Measurements from ENCODE around the gene DTHD1.
A peak's percentile ranks its signal among the peaks of the same experiment; 100 is the strongest.

DTHD1 gene

GRCh38 chr4:36323816-36324419 lies 42.5 kb downstream of the DTHD1 start:
- DNase-seq (ENCODE audit: extremely low spot score) = no peak
- no peak for TF ChIP-seq CTCF (IDR thresholded peaks at IDR 0.05; ENCODE audit: control extremely low read depth, extremely low read depth, low read depth, missing control alignments)
- CTCF ChIA-PET = interaction anchor here (1.8 kb wide), 1 partner anchor 96 kb away, joined by 5 read pairs; no protein-coding TSS in a partner anchor
- POLR2A ChIA-PET = no interaction called here

GRCh38 chr4:36324808-36325207 lies 43.4 kb downstream of the DTHD1 start:
- POLR2A ChIA-PET = interaction anchor here (0.9 kb wide), 1 partner anchor 8 kb away, joined by 3 read pairs; no protein-coding TSS in a partner anchor
- CTCF ChIA-PET = interaction anchor here (0.7 to 1.8 kb wide), 12 partner anchors 9 to 97 kb away, joined by 3 to 11 read pairs (median 4); no protein-coding TSS in a partner anchor
- TF ChIP-seq CTCF (IDR thresholded peaks at IDR 0.05; ENCODE audit: control extremely low read depth, extremely low read depth, low read depth, missing control alignments) = no peak
- no peak for DNase-seq (ENCODE audit: extremely low spot score)

- peak; percentile 37 for DNase-seq (ENCODE audit: extremely low spot score)
- ChIA-PET POLR2A (interaction anchor here (0.9 kb wide), 1 partner anchor 7 kb away, joined by 3 read pairs; no protein-coding TSS in a partner anchor), CTCF (interaction anchor here (0.7 to 1.8 kb wide), 13 partner anchors 8 to 98 kb away, joined by 3 to 11 read pairs (median 3); no protein-coding TSS in a partner anchor)
- TF ChIP-seq CTCF (IDR thresholded peaks at IDR 0.05; ENCODE audit: control extremely low read depth, extremely low read depth, low read depth, missing control alignments) = no peak
These were observed 44.1 kb downstream of the DTHD1 start for GRCh38 chr4:36325499-36325898.

GRCh38 chr4:36325926-36326325 lies 44.5 kb downstream of the DTHD1 start:
- ChIA-PET POLR2A (no interaction called here), CTCF (interaction anchor here (0.9 to 1.8 kb wide), 9 partner anchors 8 to 98 kb away, joined by 3 to 11 read pairs (median 4); no protein-coding TSS in a partner anchor)

GRCh38 chr4:36326476-36327029 lies 45.1 kb downstream of the DTHD1 start:
- ChIA-PET CTCF (interaction anchor here (0.6 to 1.2 kb wide), 2 partner anchors 19 to 20 kb away, joined by 3 read pairs; no protein-coding TSS in a partner anchor), POLR2A (no interaction called here)
- TF ChIP-seq CTCF (IDR thresholded peaks at IDR 0.05; ENCODE audit: control extremely low read depth, extremely low read depth, low read depth, missing control alignments) = no peak

More at GRCh38 chr4:36325926-36326325, 44.5 kb downstream of the DTHD1 start:
- no peak for TF ChIP-seq CTCF (IDR thresholded peaks at IDR 0.05; ENCODE audit: control extremely low read depth, extremely low read depth, low read depth, missing control alignments)
- no peak for DNase-seq (ENCODE audit: extremely low spot score)

GRCh38 chr4:36327400-36327799 lies 46.0 kb downstream of the DTHD1 start:
- CTCF ChIA-PET = interaction anchor here (1.1 to 1.2 kb wide), 2 partner anchors 9 to 20 kb away, joined by 3 read pairs; no protein-coding TSS in a partner anchor
- POLR2A ChIA-PET = no interaction called here
- no peak for DNase-seq (ENCODE audit: extremely low spot score)
- no peak for TF ChIP-seq CTCF (IDR thresholded peaks at IDR 0.05; ENCODE audit: control extremely low read depth, extremely low read depth, low read depth, missing control alignments)

More at GRCh38 chr4:36326476-36327029, 45.1 kb downstream of the DTHD1 start:
- DNase-seq (ENCODE audit: extremely low spot score) = no peak
